ENCODE measurements around the gene PTPRD. TPM values are rescaled to one million over a fixed set of nuclear protein-coding genes. Genes with fewer than 3 reads are reported as not detected.

Gene PTPRD
- total and polyA plus RNA-seq, 2 of the 4 experiments (the other 2 are of a cell fraction): 0.07 to 0.18 TPM

- Histone ChIP-seq H3K9me1 (ENCODE audit: insufficient read depth, low read length) (no peaks in the 10 kb centered on the region), H4K91ac (ENCODE audit: insufficient read depth, low read depth, low read length) (no peak overlapping the region), H3K27me3 (ENCODE audit: control insufficient read depth, insufficient read depth, low read length) (no peaks in the 10 kb centered on the region), H3K4ac (ENCODE audit: low read depth, low read length) (no peak overlapping the region), H2BK120ac (ENCODE audit: low read depth, low read length) (no peak overlapping the region), H2AFZ (replicated peaks; ENCODE audit: low read length, poor library complexity) (no peak overlapping the region), H2AK5ac (ENCODE audit: low read depth, low read length) (no peak overlapping the region), H3K4me3 (ENCODE audit: insufficient read depth, low read depth, low read length) (no peak overlapping the region), H3K56ac (ENCODE audit: extremely low read depth, insufficient read depth, low read length) (no peak overlapping the region), H3K14ac (replicated peaks; ENCODE audit: low read depth, low read length) (no peak overlapping the region), H3K79me1 (ENCODE audit: low read depth in 1 of 2, low read length in 2 of 2) (no peaks in the 10 kb centered on the region), H4K20me1 (ENCODE audit: insufficient read depth, low read length) (no peaks in the 10 kb centered on the region), H2BK5ac (ENCODE audit: low read depth, low read length, poor library complexity, severe bottlenecking) (no peak overlapping the region), H3K27ac (ENCODE audit: insufficient read depth, low read length) (no peak overlapping the region), H3K18ac (ENCODE audit: low read depth, low read length) (no peak overlapping the region), H2AK9ac (replicated peaks; ENCODE audit: low read depth, low read length, poor library complexity) (no peak overlapping the region), H2BK20ac (ENCODE audit: low read depth, low read length) (no peak overlapping the region), H4K8ac (ENCODE audit: low read depth in 2 of 2, low read length in 2 of 2) (no peak overlapping the region), H3K9ac (ENCODE audit: low read depth, low read length) (no peak overlapping the region), H2BK15ac (ENCODE audit: low read depth, low read length) (no peak overlapping the region), H3K23ac (ENCODE audit: low read depth, low read length) (no peak overlapping the region), H4K5ac (ENCODE audit: low read depth, low read length) (no peak overlapping the region), H3K9me3 (ENCODE audit: control insufficient read depth, insufficient read depth, low read length) (no peaks in the 10 kb centered on the region; the same call in 1 of the 2 replicates), H3K4me1 (ENCODE audit: control insufficient read depth, insufficient read depth, low read length) (no peaks in the 10 kb centered on the region), H3K4me2 (ENCODE audit: low read depth, low read length) (no peak overlapping the region), H3K36me3 (ENCODE audit: control insufficient read depth, insufficient read depth, low read length) (no peaks in the 10 kb centered on the region)
- DNase-seq (no peak), ATAC-seq (ENCODE audit: low read depth) (no peak)
- TF ChIP-seq MXI1 (IDR thresholded peaks at IDR 0.05; ENCODE audit: borderline replicate concordance, low read depth, low read length): no peak
- WGBS, 2 experiments (ENCODE audit: extremely low coverage in 2 of 2, insufficient read length in 1 of 2): 60% methylated on average over 1 of the region's 3 CpGs; no CpG with 5 or more reads in 1 of the 2 experiments
- POLR2A ChIA-PET (ENCODE audit: unreplicated experiment): no interaction called here
- dilution Hi-C loops (cut with HindIII; ENCODE audit: low sequenced_read_pairs, unreplicated experiment) (no loop called here), in situ Hi-C loops (cut with MboI; ENCODE audit: low sequenced_read_pairs) (no loop called here), intact Hi-C loops (cut with micrococcal nuclease) (no loop called here)
- CTCF ChIA-PET: no interaction called here
- BruUV-seq (replicated peaks): no TSS peak
Observed at GRCh38 chr9:8877753-8878494, 1734.9 kb downstream of the PTPRD start.
